ENCODE results near the gene PFN3.

DNA sequence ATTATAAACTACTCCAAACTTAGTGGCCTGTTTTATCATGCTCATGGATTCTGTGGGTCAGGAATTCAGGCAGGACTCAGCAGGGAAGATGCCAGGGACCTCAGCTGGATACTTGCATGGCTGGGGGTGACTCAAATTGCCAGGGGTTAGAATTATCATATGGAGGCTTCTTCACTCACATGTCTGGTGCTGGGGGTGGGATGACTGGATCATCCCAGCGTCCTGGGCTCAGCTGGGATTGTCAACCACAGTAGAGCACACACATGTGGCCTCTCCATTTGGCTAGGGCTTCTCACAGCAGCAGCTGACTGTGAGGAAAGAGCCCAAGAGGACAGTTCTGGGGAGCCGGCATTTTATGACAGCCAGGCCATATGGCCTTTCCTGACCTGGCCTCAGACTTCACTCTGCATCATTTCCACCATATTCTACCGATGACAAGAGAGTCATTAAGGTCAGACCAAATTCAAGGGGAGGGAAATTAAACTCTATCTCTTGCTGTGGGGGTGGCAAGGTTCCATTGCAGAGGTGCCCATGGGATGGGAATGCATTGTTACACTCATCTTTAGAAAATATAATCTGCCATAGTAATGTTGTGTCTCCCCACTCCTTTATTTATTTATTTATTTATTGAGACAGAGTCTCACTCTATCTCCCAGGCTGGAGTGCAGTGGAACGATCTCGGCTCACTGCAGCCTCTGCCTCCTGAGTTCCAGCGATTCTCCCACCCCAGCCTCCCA is 20.8 kb upstream of the PFN3 start:
- TF ChIP-seq CTCF (conservative IDR thresholded peaks at IDR 0.05) (no peak), EZH2 (IDR thresholded peaks at IDR 0.05; ENCODE audit: low read depth) (no peak)
